ENCODE data around the gene CRHR1. TPM values are rescaled to one million over a fixed set of nuclear protein-coding genes. Genes with fewer than 3 reads are reported as not detected.

Gene CRHR1
- polyA plus RNA-seq, 4 donors: 0.17 to 1.3 (median 0.69) TPM

- no peak for DNase-seq (ENCODE audit: low read depth in 4 of 4, low spot score in 3 of 4)
Measured at GRCh38 chr17:45818699-45819098, 34.6 kb downstream of the CRHR1 start.

GRCh38 chr17:45819632-45820031 is 35.5 kb downstream of the CRHR1 start:
- DNase-seq (ENCODE audit: low read depth in 4 of 4, low spot score in 3 of 4): no peak

GRCh38 chr17:45820052-45820780 is 36.1 kb downstream of the CRHR1 start:
- DNase-seq (ENCODE audit: low read depth in 4 of 4, low spot score in 3 of 4): no peak

- DNase-seq (ENCODE audit: low read depth in 4 of 4, low spot score in 3 of 4): no peak
Measured at GRCh38 chr17:45821147-45821546, 37.0 kb downstream of the CRHR1 start.

GRCh38 chr17:45823598-45823997 is 39.5 kb downstream of the CRHR1 start:
- no peak for DNase-seq (ENCODE audit: low read depth in 4 of 4, low spot score in 3 of 4)

GRCh38 chr17:45824475-45824874 is 40.4 kb downstream of the CRHR1 start:
- DNase-seq (ENCODE audit: low read depth in 4 of 4, low spot score in 3 of 4): no peak

GRCh38 chr17:45824901-45825492 is 40.9 kb downstream of the CRHR1 start:
- no peak for DNase-seq (ENCODE audit: low read depth in 4 of 4, low spot score in 3 of 4)

- no peak for DNase-seq (ENCODE audit: low read depth in 4 of 4, low spot score in 3 of 4)
Measured at GRCh38 chr17:45825792-45826191, 41.7 kb downstream of the CRHR1 start.

- DNase-seq (ENCODE audit: low read depth in 4 of 4, low spot score in 3 of 4): no peak
Measured at GRCh38 chr17:45826919-45827588, 42.9 kb downstream of the CRHR1 start.

- DNase-seq (ENCODE audit: low read depth in 4 of 4, low spot score in 3 of 4): no peak
Measured at GRCh38 chr17:45828171-45828570, 44.1 kb downstream of the CRHR1 start.

- no peak for DNase-seq (ENCODE audit: low read depth in 4 of 4, low spot score in 3 of 4)
Measured at GRCh38 chr17:45828582-45829133, 44.5 kb downstream of the CRHR1 start.

GRCh38 chr17:45833920-45834319 is 49.8 kb downstream of the CRHR1 start:
- no peak for DNase-seq (ENCODE audit: low read depth in 4 of 4, low spot score in 3 of 4)

GRCh38 chr17:45834471-45835396 is 50.6 kb downstream of the CRHR1 start:
- DNase-seq (ENCODE audit: low read depth in 4 of 4, low spot score in 3 of 4): no peak

- no peak for DNase-seq (ENCODE audit: low read depth in 4 of 4, low spot score in 3 of 4)
Measured at GRCh38 chr17:45835481-45835880, 51.4 kb downstream of the CRHR1 start.

- no peak for DNase-seq (ENCODE audit: low read depth in 4 of 4, low spot score in 3 of 4)
Measured at GRCh38 chr17:45836047-45837044, 52.2 kb downstream of the CRHR1 start.

- no peak for DNase-seq (ENCODE audit: low read depth in 4 of 4, low spot score in 3 of 4)
Measured at GRCh38 chr17:45837187-45837586, 53.1 kb downstream of the CRHR1 start.

GRCh38 chr17:45837603-45838002 is 53.5 kb downstream of the CRHR1 start:
- DNase-seq (ENCODE audit: low read depth in 4 of 4, low spot score in 3 of 4): no peak

GRCh38 chr17:45838751-45839295 is 54.7 kb downstream of the CRHR1 start:
- no peak for DNase-seq (ENCODE audit: low read depth in 4 of 4, low spot score in 3 of 4)

- DNase-seq (ENCODE audit: low read depth in 4 of 4, low spot score in 3 of 4): no peak
Measured at GRCh38 chr17:45839442-45839841, 55.3 kb downstream of the CRHR1 start.
